ENCODE measurements around the gene BMPR1B.
"Not testable (repeated sequence)": the region's sequence is repeated elsewhere in the genome, so short reads cannot be mapped to it uniquely, and the experiment has no call there.

BMPR1B gene

DNA sequence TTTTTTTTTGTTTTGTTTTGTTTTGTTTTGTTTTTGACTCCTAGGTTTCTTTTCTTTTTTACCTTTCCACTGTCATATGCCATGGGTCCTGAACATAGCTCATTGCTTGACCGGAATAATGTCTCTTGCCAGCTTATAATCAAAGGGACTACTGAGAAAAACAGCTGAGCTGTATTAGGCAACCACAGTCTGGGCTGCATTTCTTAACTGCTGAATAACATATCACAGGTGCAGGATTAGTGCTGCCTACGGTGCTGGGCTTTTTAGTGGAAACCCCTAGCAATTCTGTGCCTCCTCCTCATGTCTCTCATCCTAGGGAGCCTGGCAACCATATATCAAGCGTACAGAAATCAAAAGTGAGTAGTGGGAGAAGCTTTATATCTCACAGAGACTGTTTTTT is 333.5 kb downstream of the BMPR1B start:
- no peak for DNase-seq (ENCODE audit: low spot score)

DNA sequence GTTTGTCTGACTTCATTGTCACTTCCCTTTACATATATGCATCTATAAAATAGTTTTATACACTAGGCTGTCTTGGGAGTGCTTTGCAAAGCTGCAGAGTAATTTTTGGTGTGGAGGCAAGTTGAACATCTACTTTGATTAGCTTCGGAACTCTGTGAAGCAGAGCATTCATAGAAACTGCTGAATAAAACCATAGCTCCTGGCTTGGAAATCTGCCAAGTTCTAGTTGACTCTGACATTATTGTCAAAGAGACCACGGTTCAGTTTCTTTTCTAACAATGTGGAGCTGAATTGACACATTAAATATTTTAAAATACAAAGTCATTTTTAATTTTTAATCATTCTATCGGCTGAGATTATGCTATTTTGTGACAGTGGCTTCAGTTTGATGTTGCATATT is 335.0 kb downstream of the BMPR1B start:
- DNase-seq (ENCODE audit: low spot score) = no peak

DNA sequence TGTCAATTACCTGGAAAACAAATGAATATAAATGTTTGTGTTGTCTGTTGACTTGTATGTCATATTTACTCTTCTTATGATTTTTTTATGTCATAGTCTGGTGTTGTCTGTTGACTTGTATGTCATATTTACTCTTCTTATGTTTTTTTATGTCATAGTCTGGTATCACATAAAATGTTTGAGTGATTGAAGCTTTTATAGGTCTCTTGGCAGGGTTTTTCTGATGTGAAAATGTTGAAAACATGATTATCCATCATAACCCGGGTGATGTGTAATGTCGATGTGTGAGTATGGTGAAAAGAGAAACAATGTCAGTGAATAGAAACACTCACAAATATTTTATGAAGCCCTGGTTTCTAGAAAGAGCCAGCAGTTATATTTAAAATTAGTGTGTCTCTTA is 335.7 kb downstream of the BMPR1B start:
- no peak for DNase-seq (ENCODE audit: low spot score)

DNA sequence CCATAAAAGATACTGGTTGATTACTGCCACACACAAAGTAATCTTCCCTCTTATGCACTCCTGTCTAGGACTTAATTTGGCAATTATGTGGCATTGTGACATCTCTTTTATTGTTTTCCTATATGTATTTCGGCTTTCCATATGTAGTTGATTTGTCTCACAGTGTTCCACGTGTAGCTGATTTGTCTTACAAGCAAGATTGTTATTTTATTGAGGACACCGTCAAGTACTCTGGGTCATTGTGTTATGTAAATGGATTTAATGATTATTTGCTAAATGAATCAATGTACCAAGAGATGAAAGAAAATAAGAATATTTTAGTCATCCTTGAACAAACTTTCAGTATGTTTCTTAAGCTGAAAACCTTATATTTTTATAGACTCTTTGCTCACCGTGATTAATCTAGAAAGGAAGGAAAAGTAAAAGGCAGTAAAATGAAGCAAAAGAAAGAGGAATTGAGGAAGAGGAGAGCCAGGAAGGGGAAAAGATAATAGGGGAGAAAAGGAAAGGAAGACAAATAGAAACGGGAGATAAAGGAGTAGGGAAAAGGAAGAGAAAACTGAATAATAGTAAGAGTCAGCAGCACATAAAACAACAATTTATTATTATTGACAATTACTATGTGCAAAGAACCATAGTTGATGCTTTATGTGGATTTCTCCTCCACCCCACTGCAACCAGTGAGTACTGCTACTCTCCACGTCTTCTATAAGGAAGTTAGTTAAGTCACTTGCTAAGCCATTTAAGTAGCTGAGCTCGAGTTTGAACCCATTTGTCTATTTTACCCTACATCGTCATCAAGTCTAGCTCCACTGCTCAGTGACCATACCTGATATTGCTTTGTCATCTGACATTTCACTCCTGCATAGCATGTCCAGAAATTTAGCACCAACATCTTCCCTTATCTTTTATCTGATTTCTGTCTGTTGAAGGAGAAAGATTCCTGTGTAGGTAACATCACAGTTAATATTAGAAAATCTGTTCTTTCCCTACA is 336.5 kb downstream of the BMPR1B start:
- no peak for DNase-seq (ENCODE audit: low spot score)

DNA sequence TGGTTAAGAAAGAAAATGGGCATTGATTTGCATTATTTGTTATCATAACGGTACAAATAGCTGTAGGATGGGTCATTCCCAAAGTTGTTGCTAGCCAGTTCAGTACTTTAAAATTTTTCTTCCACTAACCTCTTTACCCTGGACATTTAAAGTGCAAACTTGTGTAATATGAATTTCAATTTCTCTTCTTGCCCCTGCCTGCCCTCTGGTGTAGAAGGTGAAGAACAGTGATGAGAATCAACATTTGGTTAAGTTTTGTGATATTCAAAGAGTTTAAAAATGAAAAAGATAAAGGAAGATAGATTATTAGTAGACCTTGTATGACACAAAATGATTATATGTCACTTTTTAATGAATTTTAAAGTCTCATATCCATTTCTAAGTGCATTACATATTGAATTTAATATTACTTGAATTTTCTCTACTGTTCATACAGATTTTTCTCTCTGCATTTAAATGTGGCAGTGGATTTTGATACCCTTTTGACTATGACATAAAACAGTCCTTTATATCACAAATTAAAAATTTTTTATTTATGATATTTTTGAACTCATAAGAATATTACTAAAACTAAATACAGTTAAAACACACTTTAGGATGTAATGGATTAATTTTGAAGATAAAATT is 337.7 kb downstream of the BMPR1B start:
- peak; percentile 34 for DNase-seq (ENCODE audit: low spot score)

DNA sequence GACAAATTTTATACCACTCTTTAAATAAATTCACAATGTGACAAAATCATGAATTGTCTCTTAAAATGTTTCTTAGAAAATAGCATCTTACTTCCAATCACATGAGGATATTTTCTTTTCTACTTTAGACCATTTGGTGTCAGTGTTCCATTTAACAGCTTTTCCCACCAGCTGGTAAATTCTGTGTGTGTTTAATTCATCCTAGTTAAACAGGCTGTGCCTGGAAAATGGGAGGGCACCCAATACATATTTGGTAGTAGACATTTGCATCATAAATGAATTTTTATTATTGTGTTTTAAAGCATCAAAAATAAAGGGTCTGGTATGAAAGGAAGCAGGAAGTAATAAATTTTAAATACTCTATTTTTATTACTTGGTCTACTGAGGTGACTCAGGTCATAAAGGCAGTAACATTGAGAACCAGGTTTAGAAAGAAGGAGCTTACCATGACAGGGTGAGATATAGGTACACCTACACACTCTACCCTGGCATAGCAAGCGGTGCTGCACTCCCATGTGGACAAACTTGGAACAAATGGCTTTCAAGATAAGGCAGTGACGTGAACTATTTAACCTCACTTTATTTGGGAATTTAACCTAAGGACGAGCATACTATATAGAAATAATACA is 344.5 kb downstream of the BMPR1B start:
- DNase-seq (ENCODE audit: low spot score) = no peak

DNA sequence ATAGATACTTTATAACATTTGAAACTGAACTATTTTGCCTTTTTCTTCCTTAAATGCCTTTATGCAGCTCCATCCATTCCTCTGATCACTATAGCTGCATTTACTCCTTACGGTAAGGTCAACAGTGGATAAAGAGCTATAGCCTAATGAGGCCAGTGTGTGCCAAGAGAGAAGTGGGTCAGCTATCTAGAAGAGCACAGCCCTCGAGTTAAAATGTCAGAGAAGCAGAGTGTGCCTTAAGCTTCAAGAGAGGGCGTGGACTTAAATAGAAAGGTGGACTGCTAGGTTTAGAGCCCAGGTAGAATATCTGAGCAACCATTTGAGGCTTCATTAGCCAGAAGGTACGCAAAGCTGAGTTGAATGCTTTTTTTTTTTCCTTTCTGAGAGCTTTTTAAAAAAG is 347.4 kb downstream of the BMPR1B start:
- DNase-seq (ENCODE audit: low spot score) = no peak

DNA sequence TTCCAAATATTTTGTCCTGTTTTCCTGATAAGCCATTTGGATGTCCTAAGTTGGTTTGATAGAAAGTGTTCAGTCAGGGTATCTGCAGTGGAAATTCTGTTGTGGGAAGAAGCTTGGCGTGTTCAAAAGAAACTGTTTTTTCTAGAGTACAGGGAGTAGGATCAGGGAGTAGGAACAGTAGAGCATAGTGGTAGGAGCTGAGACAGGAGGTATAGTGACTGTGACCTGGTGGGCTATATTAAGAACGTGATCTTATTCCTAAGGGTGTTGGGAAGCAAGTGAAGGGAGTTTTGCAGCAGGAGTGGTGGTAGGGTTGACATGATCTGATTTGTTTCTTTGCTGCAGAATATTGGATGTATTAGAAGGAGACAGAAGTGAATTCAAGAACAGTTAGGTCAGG is 348.2 kb downstream of the BMPR1B start:
- DNase-seq (ENCODE audit: low spot score) = no peak

DNA sequence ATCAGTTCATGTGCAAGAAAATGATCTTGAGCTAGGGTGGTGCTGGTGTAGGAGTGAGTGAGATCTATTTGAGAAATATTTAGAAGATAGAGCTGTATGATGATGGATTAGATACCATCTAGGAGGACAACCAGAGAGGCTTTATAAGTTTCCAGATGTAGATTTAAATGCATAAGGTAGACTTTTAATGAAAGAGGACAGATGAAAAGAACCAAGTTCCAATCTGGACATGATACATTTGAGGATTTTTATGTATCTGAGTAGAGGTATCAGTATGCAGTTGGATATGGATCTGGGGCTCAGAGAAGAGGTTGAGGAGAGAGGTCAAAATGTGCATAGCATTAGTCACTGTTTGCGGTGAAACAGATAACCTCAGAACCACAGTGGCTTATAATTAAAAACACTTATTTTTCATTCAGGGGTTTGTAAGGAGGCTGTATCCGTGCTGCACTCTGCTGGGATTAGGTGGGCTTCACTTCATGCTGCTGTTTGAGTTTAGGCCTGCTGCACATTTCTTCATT is 348.7 kb downstream of the BMPR1B start:
- no peak for DNase-seq (ENCODE audit: low spot score)

DNA sequence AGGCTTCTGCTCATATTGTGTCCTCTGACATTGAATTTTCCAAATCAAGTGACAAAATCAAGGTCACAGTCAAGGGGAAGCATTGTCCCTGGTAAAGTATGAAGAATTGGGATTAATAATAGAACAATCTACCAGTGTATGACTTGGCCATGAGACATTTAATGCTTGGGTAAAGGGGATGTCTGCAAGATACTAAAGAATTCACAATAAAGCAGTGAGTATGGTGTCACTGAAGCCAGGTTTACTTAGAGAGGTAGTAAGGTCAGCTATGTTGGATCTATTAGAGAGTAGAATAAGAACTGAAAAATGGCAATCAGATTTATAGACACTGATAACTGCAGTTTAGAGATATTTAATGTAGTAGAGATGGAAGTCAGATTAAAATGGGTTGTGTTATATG is 349.2 kb downstream of the BMPR1B start:
- no peak for DNase-seq (ENCODE audit: low spot score)

DNA sequence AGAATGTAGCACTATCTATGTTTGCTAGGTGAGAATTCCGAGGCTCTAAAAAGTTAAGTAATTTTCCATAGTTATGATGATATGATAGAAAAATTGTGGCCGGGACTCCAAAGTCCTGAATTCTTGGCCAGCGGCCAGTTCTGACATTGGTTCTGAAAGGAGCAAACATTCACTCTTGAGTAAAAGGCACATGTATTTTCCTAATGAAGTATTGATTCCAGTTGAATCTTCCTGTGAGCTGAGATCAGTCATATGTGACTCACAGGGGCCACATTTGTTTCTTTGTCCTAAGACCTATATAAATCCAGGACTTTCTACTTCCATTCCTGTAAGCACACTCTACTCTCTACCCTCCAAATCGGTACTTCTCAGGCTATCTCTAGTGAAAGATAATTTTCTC is 349.9 kb downstream of the BMPR1B start:
- no peak for DNase-seq (ENCODE audit: low spot score)

DNA sequence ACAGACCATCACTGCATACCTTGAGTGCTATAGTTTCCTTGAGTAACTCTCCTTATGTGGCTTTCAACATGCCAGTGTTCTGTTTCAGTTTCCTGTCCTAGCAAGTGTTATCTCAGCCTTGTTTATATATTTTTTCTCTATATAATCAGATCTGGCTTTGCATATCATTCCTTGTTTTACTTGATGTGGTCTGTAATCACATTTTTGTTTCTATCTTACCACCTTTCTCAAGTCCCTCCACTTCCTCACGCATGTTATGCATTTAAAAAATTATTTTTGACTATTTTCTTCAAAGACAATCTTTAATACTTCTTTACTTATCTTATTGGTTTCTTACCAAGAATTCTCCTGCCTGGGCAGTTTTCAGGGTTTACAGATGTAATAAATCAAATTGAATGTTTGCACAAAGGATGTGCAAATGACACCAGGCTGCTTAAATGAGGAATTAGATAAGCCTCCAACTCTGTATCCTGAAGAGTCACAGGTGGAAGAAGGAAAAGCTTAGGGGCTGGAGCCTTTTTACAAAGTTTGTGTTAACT is 351.2 kb downstream of the BMPR1B start:
- no peak for DNase-seq (ENCODE audit: low spot score)

DNA sequence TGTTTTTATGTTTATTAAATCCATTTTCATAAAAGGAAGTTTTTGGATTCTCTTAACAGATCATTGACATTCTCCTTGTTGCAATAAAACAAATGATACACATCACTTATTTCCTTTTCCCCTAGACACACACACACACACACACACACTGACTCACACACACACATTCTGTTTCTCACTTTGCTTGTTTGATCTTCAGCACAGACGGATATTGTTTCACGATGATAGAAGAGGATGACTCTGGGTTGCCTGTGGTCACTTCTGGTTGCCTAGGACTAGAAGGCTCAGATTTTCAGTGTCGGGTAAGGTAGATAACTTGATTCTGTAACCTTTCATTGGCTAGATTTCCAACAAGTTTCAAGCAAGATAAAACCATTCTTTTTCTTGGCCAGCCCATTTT is 356.8 kb downstream of the BMPR1B start:
- DNase-seq (ENCODE audit: low spot score) = no peak

DNA sequence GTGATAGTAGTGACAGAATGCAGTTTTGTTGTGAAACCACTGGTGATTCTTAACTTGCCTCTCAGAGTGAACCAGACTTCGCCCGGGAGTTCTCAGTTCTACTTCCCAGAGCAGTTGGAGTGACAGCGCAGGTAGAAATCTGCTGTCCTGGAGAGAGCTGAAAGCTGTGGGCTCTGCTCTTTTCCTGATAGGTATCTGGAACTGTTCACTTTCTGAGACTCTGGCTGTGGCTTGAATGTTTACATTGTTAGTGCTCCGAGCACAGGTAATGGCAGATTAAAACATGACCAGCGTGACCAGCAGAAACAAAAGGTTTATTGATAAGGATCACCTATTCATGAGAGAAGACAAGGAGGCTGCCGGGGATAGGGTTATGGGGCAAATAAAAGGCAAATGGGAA is 360.7 kb downstream of the BMPR1B start:
- DNase-seq (ENCODE audit: low spot score) = no peak

DNA sequence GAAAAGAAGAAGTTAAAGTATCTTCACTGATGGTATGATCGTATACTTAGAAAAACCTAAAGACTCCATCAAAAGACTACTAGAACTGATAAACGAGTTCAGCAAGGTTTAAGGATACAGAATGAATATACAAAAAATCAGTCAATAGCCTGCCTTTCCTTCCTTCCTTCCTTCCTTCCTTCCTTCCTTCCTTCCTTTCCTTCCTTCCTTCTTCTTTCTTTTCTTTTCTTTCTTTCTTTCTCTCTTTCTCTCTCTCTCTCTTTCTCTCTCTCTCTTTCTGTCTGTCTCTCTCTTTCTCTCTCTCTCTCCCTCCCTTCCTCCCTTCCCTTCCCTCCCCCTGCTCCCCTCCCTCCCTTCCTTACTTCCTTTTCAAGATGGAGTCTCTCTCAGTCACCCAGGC is 362.7 kb downstream of the BMPR1B start:
- DNase-seq (ENCODE audit: low spot score) = no peak

DNA sequence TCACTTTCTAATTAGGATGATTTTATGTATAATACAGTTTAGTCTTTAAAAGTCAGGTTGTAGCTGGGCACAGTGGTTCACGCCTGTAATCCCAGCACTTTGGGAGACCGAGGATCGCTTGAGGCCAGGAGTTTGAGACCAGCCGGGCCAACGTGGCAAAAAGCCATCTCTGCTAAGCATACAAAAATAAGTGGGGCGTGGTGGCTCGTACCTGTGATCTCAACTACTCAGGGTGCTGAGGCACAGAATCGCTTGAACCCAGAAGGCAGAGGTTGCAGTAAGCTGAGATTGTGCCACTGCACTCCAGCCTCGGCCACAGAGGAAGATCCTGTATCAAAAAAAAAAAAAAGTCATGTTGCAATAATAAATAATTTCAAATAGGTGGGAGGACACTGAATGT is 364.2 kb downstream of the BMPR1B start:
- DNase-seq (ENCODE audit: low spot score) = no peak

DNA sequence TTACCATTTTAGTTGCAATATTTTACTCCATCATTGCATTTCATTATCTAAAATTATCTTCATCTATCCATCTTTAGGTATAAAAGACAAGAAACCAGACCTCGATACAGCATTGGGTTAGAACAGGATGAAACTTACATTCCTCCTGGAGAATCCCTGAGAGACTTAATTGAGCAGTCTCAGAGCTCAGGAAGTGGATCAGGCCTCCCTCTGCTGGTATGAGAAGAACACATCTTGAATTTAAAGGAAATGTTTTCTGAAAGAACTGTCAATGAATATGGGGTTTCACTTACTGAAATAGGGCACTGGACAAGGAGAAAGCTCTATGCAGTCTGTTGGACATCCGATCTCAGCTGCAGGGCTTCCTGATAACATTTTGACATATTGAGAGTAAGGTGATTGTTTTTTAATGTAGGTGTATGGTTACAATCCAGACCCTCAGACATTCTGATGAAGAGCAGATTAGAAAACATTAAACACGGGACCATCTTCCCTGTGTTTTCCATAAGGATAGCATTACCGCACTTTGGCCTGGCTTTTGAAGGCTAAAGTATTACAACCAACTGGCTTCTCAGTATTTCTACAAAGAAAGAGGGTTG is 367.2 kb downstream of the BMPR1B start:
- DNase-seq (ENCODE audit: low spot score) = peak; percentile 61

DNA sequence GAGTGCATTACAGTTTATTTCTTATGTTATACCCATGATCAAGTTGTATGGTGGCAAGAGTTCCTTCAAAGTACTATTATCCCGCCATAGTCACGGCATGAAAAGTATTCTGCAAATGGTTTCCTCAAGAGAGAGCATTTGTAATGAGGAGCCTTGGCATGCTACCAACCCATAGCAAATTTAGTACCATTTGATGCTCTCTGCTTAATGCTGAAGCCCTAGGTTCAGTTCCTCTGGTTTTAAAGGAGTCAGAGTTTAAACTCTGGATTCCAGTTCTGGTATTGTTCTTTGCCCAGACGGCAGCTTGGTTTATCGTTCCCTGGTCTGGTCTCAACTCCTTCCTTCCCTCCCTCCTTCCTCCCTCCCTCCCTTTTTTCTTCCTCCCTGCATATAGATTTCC is 371.3 kb downstream of the BMPR1B start:
- no peak for DNase-seq (ENCODE audit: low spot score)

DNA sequence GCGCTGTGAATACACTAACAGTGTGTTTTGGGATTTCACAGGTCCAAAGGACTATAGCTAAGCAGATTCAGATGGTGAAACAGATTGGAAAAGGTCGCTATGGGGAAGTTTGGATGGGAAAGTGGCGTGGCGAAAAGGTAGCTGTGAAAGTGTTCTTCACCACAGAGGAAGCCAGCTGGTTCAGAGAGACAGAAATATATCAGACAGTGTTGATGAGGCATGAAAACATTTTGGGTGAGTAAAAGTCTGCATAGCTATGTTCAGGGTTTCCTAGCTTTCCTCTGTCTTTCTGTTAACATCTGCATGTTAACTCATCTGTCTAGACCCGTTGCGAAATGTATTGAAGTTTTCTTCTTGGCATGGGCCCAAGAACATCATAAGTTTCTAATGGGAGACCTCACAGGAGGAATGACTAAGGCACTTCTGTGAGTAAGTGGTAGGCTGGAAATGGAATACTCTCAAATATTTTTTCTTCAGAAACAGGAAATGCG is 372.1 kb downstream of the BMPR1B start:
- DNase-seq (ENCODE audit: low spot score) = no peak

DNA sequence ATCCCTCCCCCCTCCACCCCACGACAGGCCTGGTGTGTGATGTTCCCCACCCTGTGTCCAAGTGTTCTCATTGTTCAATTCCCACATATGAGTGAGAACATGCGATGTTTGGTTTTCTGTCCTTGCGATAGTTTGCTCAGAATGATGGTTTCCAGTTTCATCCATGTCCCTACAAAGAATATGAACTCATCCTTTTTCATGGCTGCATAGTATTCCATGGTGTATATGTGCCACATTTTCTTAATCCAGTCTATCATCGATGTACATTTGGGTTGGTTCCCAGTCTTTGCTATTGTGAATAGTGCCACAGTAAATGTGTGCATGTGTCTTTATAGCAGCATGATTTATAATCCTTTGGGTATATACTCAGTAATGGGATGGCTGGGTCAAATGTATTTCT is 376.3 kb downstream of the BMPR1B start:
- not testable (repeated sequence) for DNase-seq (ENCODE audit: low spot score)

DNA sequence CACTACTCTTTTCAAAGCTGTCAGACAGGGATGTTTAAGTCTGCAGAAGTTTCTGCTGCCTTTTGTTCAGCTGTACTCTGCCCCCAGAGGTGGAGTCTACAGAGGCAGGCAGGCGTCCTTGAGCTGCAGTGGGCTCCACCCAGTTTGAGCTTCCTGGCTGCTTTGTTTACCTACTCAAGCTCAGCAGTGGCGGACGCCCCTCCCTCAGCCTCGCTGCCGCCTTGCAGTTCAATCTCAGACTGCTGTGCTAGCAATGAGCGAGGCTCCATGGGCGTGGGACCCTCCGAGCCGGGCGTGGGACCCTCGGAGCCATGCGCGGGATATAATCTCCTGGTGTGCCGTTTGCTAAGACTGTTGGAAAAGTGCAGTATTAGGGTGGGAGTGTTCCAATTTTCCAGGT is 381.7 kb downstream of the BMPR1B start:
- not testable (repeated sequence) for DNase-seq (ENCODE audit: low spot score)

DNA sequence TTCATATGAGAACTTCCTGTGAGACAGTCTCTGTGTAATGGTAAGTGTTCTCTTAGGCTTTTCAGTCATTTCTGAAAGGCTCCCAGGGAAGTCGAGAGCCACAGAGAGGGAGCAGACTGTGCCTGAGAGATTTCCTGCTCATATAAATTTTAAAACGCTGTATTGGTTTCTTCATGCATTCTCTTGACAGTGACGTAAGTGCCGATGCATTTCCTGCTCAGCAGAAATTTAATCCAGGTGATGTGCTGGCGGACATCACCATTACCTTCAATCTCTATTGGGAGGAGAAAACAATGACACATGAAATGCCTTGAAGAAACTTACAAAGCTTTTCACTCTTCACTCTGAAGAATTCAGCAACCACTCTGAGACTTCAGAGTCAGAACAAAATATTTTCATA is 383.6 kb downstream of the BMPR1B start:
- DNase-seq (ENCODE audit: low spot score) = no peak
